ENCODE results near the gene LRCH3.

The LRCH3 gene

GRCh38 chr3:197793247-197793646, 2.2 kb downstream of the LRCH3 start:
- Histone ChIP-seq H3K36me3 (ENCODE audit: control insufficient read depth, insufficient read depth, low read length, severe bottlenecking) (no peaks in the 10 kb centered on the region), H3K9me3 (ENCODE audit: control insufficient read depth, low read length) (no peaks in the 10 kb centered on the region), H3K27me3 (replicated peaks; ENCODE audit: control insufficient read depth, insufficient read depth, low read length) (no peaks in the 10 kb centered on the region), H3K4me1 (ENCODE audit: control insufficient read depth, insufficient read depth, low read length) (peaks cover 27% of the 10 kb centered on the region), H3K9ac (ENCODE audit: low read length) (peak overlapping the region; percentile 22), H3K4me3 (ENCODE audit: low read length) (peak overlapping the region; percentile 6)
- peak; percentile 64 for DNase-seq (ENCODE audit: low read depth)

GRCh38 chr3:197794115-197794514, 3.1 kb downstream of the LRCH3 start:
- no peak for DNase-seq (ENCODE audit: low read depth)
- no peak overlapping the region for H3K9ac ChIP-seq (ENCODE audit: low read length)
- H3K4me1 ChIP-seq (ENCODE audit: control insufficient read depth, insufficient read depth, low read length), result peaks cover 29% of the 10 kb centered on the region
- H3K36me3 ChIP-seq (ENCODE audit: control insufficient read depth, insufficient read depth, low read length, severe bottlenecking), result no peaks in the 10 kb centered on the region
- no peak overlapping the region for H3K4me3 ChIP-seq (ENCODE audit: low read length)
- no peaks in the 10 kb centered on the region for H3K9me3 ChIP-seq (ENCODE audit: control insufficient read depth, low read length)
- H3K27me3 ChIP-seq (replicated peaks; ENCODE audit: control insufficient read depth, insufficient read depth, low read length), result no peaks in the 10 kb centered on the region

- DNase-seq (ENCODE audit: low read depth), result peak; percentile 85
- Histone ChIP-seq H3K4me1 (ENCODE audit: control insufficient read depth, insufficient read depth, low read length) (peaks cover 32% of the 10 kb centered on the region), H3K4me3 (ENCODE audit: low read length) (no peak overlapping the region), H3K36me3 (ENCODE audit: control insufficient read depth, insufficient read depth, low read length, severe bottlenecking) (no peaks in the 10 kb centered on the region), H3K9ac (ENCODE audit: low read length) (no peak overlapping the region), H3K27me3 (replicated peaks; ENCODE audit: control insufficient read depth, insufficient read depth, low read length) (no peaks in the 10 kb centered on the region), H3K9me3 (ENCODE audit: control insufficient read depth, low read length) (no peaks in the 10 kb centered on the region)
Measured at GRCh38 chr3:197795200-197795599, 4.1 kb downstream of the LRCH3 start.

GRCh38 chr3:197796087-197796486, 5.0 kb downstream of the LRCH3 start:
- DNase-seq (ENCODE audit: low read depth), result no peak
- H3K9ac ChIP-seq (ENCODE audit: low read length), result no peak overlapping the region

GRCh38 chr3:197798863-197799262, 7.8 kb downstream of the LRCH3 start:
- DNase-seq (ENCODE audit: low read depth), result no peak
- Histone ChIP-seq H3K9ac (ENCODE audit: low read length) (no peak overlapping the region), H3K9me3 (ENCODE audit: control insufficient read depth, low read length) (no peaks in the 10 kb centered on the region), H3K36me3 (ENCODE audit: control insufficient read depth, insufficient read depth, low read length, severe bottlenecking) (no peaks in the 10 kb centered on the region), H3K27me3 (replicated peaks; ENCODE audit: control insufficient read depth, insufficient read depth, low read length) (no peaks in the 10 kb centered on the region), H3K4me3 (ENCODE audit: low read length) (no peak overlapping the region), H3K4me1 (ENCODE audit: control insufficient read depth, insufficient read depth, low read length) (peaks cover 32% of the 10 kb centered on the region)

More at GRCh38 chr3:197796087-197796486, 5.0 kb downstream of the LRCH3 start:
- Histone ChIP-seq H3K36me3 (ENCODE audit: control insufficient read depth, insufficient read depth, low read length, severe bottlenecking) (no peaks in the 10 kb centered on the region), H3K4me1 (ENCODE audit: control insufficient read depth, insufficient read depth, low read length) (peaks cover 32% of the 10 kb centered on the region), H3K9me3 (ENCODE audit: control insufficient read depth, low read length) (no peaks in the 10 kb centered on the region), H3K4me3 (ENCODE audit: low read length) (no peak overlapping the region), H3K27me3 (replicated peaks; ENCODE audit: control insufficient read depth, insufficient read depth, low read length) (no peaks in the 10 kb centered on the region)

GRCh38 chr3:197800379-197800778, 9.3 kb downstream of the LRCH3 start:
- Histone ChIP-seq H3K9ac (ENCODE audit: low read length) (no peak overlapping the region), H3K4me1 (ENCODE audit: control insufficient read depth, insufficient read depth, low read length) (peaks cover 22% of the 10 kb centered on the region), H3K27me3 (replicated peaks; ENCODE audit: control insufficient read depth, insufficient read depth, low read length) (no peaks in the 10 kb centered on the region), H3K36me3 (ENCODE audit: control insufficient read depth, insufficient read depth, low read length, severe bottlenecking) (no peaks in the 10 kb centered on the region), H3K4me3 (ENCODE audit: low read length) (no peak overlapping the region), H3K9me3 (ENCODE audit: control insufficient read depth, low read length) (no peaks in the 10 kb centered on the region)
- no peak for DNase-seq (ENCODE audit: low read depth)

- Histone ChIP-seq H3K36me3 (ENCODE audit: control insufficient read depth, insufficient read depth, low read length, severe bottlenecking) (no peaks in the 10 kb centered on the region), H3K4me3 (ENCODE audit: low read length) (no peak overlapping the region), H3K9me3 (ENCODE audit: control insufficient read depth, low read length) (no peaks in the 10 kb centered on the region), H3K27me3 (replicated peaks; ENCODE audit: control insufficient read depth, insufficient read depth, low read length) (no peaks in the 10 kb centered on the region), H3K4me1 (ENCODE audit: control insufficient read depth, insufficient read depth, low read length) (peaks cover 17% of the 10 kb centered on the region), H3K9ac (ENCODE audit: low read length) (no peak overlapping the region)
- DNase-seq (ENCODE audit: low read depth), result peak; percentile 36
Measured at GRCh38 chr3:197801891-197802778, 11.1 kb downstream of the LRCH3 start.

- H3K4me3 ChIP-seq (ENCODE audit: low read length), result no peak overlapping the region
- H3K27me3 ChIP-seq (replicated peaks; ENCODE audit: control insufficient read depth, insufficient read depth, low read length), result no peaks in the 10 kb centered on the region
- H3K36me3 ChIP-seq (ENCODE audit: control insufficient read depth, insufficient read depth, low read length, severe bottlenecking), result no peaks in the 10 kb centered on the region
- H3K4me1 ChIP-seq (ENCODE audit: control insufficient read depth, insufficient read depth, low read length), result peaks cover 17% of the 10 kb centered on the region
- no peak overlapping the region for H3K9ac ChIP-seq (ENCODE audit: low read length)
- H3K9me3 ChIP-seq (ENCODE audit: control insufficient read depth, low read length), result no peaks in the 10 kb centered on the region
- no peak for DNase-seq (ENCODE audit: low read depth)
Measured at GRCh38 chr3:197802779-197803459, 11.9 kb downstream of the LRCH3 start.

- no peak for DNase-seq (ENCODE audit: low read depth)
- Histone ChIP-seq H3K9me3 (ENCODE audit: control insufficient read depth, low read length) (no peaks in the 10 kb centered on the region), H3K4me1 (ENCODE audit: control insufficient read depth, insufficient read depth, low read length) (peaks cover 28% of the 10 kb centered on the region), H3K36me3 (ENCODE audit: control insufficient read depth, insufficient read depth, low read length, severe bottlenecking) (no peaks in the 10 kb centered on the region), H3K4me3 (ENCODE audit: low read length) (no peak overlapping the region), H3K9ac (ENCODE audit: low read length) (no peak overlapping the region), H3K27me3 (replicated peaks; ENCODE audit: control insufficient read depth, insufficient read depth, low read length) (no peaks in the 10 kb centered on the region)
Measured at GRCh38 chr3:197804511-197804910, 13.5 kb downstream of the LRCH3 start.

- peak; percentile 53 for DNase-seq (ENCODE audit: low read depth)
- no peak overlapping the region for H3K4me3 ChIP-seq (ENCODE audit: low read length)
- H3K9me3 ChIP-seq (ENCODE audit: control insufficient read depth, low read length), result no peaks in the 10 kb centered on the region
- H3K36me3 ChIP-seq (ENCODE audit: control insufficient read depth, insufficient read depth, low read length, severe bottlenecking), result no peaks in the 10 kb centered on the region
- peaks cover 42% of the 10 kb centered on the region for H3K4me1 ChIP-seq (ENCODE audit: control insufficient read depth, insufficient read depth, low read length)
- no peaks in the 10 kb centered on the region for H3K27me3 ChIP-seq (replicated peaks; ENCODE audit: control insufficient read depth, insufficient read depth, low read length)
- H3K9ac ChIP-seq (ENCODE audit: low read length), result no peak overlapping the region
Measured at GRCh38 chr3:197807969-197808587, 17.0 kb downstream of the LRCH3 start.

- Histone ChIP-seq H3K4me1 (ENCODE audit: control insufficient read depth, insufficient read depth, low read length) (peaks cover 39% of the 10 kb centered on the region), H3K9ac (ENCODE audit: low read length) (peak overlapping the region; percentile 61), H3K36me3 (ENCODE audit: control insufficient read depth, insufficient read depth, low read length, severe bottlenecking) (no peaks in the 10 kb centered on the region), H3K9me3 (ENCODE audit: control insufficient read depth, low read length) (no peaks in the 10 kb centered on the region), H3K27me3 (replicated peaks; ENCODE audit: control insufficient read depth, insufficient read depth, low read length) (no peaks in the 10 kb centered on the region), H3K4me3 (ENCODE audit: low read length) (peak overlapping the region; percentile 37)
- peak; percentile 84 for DNase-seq (ENCODE audit: low read depth)
Measured at GRCh38 chr3:197809356-197810020, 18.4 kb downstream of the LRCH3 start.
